Adrenal gland (tissue), 5 donors: ENCODE results near the gene FXYD7.

Experiments
- POLR2A ChIP-seq, 2 donors: fragments of 450-650 bp; IDR thresholded peaks; one replicate each; pipeline ENCODE4 v1.6.1; 2017; ENCODE audit warnings: antibody characterized with exemption in 2 of 2, mild to moderate bottlenecking in 2 of 2, moderate library complexity in 1 of 2
- TF ChIP-seq, protein P1 (sequence below), 6 experiments: fragments of 450-650 bp in 4 of 6; fragments of 200-600 bp in 2 of 6; sonication (generic) in 1 of 6; IDR thresholded peaks; 1 replicate in 5 of 6; 2 replicates in 1 of 6; pipeline versions ENCODE4 v1.5.1 to v1.8.0; 2016 to 2021; ENCODE audit warnings: antibody characterized with exemption in 6 of 6, mild to moderate bottlenecking in 2 of 6, moderate library complexity in 1 of 6
- donor health status: DM: no; HTN: no; CAD: no.

DNA sequence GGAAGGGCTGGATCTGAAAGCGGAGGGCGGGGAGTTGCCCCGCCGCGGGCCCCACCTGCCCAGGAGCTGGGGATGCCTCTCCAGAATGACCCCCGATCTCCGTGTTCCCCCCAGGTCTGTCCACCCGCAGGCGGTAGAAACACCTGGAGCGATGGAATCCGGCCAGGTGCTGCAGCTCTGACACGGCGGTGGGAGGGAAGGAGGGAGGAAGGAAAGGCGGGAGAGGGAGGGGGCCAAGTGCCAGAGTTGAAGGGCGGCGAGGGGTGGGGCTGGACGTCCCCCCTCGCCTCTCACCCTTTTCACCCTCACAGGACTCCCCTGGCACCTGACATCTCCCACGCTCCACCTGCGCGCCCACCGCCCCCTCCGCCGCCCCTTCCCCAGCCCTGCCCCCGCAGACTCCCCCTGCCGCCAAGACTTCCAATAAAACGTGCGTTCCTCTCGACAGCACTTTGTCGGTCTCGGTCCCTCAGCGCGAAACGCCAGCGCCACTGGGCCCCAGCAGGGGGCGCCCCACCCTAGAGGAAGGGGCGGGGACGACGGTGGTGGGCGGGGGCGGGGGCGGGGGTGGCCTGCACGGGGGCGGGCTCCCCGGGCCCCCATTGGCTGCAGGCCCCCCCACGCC is 337 bp upstream of the FXYD7 start:
- no peak for TF ChIP-seq POLR2A (IDR thresholded peaks at IDR 0.05)
- TF ChIP-seq, protein P1, sequence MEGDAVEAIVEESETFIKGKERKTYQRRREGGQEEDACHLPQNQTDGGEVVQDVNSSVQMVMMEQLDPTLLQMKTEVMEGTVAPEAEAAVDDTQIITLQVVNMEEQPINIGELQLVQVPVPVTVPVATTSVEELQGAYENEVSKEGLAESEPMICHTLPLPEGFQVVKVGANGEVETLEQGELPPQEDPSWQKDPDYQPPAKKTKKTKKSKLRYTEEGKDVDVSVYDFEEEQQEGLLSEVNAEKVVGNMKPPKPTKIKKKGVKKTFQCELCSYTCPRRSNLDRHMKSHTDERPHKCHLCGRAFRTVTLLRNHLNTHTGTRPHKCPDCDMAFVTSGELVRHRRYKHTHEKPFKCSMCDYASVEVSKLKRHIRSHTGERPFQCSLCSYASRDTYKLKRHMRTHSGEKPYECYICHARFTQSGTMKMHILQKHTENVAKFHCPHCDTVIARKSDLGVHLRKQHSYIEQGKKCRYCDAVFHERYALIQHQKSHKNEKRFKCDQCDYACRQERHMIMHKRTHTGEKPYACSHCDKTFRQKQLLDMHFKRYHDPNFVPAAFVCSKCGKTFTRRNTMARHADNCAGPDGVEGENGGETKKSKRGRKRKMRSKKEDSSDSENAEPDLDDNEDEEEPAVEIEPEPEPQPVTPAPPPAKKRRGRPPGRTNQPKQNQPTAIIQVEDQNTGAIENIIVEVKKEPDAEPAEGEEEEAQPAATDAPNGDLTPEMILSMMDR (IDR thresholded peaks at IDR 0.05) = peak in 3 of 6 experiments; percentile 31 to 59 (median 37)
